Activated CD4-positive, alpha-beta T cell treated with anti-CD3 and anti-CD28 coated beads for 4 hours (primary cell): ENCODE measurements around the gene SRR.
"Not testable (repeated sequence)": the region's sequence is repeated elsewhere in the genome, so short reads cannot be mapped to it uniquely, and the experiment has no call there.

ENCODE experiments used
- DNase-seq, 2 donors: peaks; one replicate each; pipeline ENCODE4 v3.0.0-alpha.2; 2020

Gene SRR

DNA sequence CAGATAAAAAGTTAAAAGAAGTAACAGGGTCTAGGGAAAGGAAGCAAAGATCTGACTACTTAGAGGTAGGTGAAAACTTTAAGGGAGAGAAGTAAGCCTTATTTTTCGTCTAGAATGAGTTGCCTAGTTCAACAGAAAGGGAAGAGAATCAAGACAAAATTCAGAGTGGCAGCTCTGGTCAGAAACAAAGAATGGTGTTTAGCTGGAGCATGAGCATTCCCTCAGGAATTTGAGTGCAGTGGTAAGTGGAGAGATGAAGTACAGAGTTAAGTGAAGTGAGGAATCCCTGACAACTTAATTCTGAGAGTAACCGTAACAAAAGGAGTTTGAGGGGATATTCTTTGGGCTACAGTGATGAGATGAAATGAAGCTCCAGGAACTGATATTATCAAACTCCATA is 11.7 kb upstream of the SRR start:
- DNase-seq: no peak

- no peak for DNase-seq
These were observed 8.2 kb upstream of the SRR start for GRCh38 chr17:2295575-2295974.

- DNase-seq: no peak
These were observed 6.7 kb upstream of the SRR start for GRCh38 chr17:2297023-2297422.

DNA sequence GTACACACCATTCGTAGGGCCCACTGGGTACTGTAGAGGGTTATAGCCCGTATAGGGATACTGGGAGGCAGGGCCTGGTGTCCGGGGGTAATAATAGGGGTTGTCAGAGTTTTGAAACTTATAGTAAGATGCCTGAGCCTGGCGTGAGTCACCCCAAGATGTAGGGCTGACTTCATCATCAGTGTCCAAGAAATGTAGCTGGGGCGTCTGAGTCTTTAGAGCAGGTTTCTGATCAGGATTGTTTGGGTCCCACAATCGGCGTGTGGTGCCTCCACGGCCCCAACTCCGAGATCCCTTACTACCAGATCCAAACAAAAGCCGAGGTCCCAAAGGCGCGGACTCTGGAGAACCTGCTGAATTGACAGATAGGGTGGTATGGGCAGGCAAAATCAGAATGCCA is 4.6 kb upstream of the SRR start:
- no peak for DNase-seq

DNA sequence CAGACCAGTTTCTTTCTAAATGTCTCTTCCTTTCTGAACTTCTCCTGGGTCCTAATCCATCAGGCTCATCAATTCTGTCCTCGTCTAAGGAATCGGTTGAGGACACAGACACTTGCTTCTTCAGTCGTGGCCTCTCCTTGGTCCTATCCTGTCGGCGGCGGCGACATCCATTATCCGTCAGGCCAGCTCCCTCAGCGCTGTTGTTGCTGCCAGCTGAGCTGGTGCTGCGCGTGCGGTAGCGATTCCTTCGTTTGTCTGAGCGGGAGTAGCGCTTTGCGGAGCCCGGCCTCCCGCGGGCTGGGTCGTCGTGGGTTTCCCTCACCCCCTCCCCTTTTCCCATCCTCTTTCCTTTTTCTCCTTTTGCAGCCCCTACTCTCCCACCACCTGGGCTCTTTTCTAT is 4.0 kb upstream of the SRR start:
- DNase-seq: no peak

DNA sequence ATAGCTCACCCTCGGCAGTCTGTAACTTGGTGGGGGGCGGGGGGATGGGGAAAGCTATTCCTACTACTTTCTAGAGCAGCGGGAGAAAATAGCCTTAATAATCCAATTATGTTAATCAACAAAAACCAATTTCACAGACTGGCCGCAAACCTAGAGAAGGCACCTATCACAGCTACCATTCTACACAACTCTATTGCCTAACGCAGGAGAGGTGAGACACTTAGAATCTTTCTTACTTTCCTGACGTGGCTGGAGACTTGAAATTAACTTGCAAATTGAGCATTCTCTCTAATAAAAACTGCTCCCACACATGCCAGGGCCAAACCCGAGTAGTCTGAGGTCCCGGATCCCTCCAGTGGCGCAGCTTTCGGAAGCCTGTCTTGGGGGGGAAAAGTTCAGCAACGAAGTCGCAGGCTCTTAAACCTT is 959 bp upstream of the SRR start:
- DNase-seq: no peak

- no peak for DNase-seq
These were observed 1.2 kb downstream of the SRR start for GRCh38 chr17:2304931-2305330.

DNA sequence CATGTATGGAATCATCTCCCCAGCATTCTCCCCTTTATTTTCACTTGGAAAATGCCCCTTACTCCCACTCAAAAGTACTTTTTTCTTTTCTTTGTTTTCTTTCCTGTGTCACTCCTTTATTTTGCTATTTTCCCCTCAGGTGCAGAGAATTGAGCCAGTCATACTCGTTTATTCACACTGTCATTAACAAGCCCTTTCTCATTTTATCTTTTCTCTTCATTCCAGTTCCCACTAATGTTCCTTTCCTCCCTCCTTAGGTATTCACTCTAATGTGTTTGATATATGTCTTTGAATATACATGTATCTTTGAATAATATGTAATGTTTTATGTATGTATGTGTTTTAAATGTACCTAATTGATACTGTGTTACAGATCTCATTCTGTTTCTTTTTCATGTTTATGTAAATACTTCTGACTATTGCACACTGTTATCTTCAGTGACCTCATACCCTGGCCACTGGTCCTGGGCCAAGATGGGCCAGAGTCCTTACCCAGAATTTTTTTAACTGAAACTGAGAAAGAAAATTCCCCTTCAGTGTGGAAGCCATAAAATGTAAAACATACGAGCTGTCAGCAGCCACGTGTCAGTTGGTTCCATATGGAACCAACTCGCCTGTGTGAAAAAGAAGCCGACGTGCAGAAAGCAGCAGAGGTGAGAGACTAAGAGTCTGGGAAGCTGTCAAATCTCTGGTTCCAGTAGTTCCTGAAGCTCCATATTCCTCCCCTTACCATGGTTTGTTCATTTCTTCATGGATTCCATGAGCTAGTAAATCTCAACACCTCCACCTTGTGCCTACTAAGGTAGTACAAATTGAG is 5.8 kb downstream of the SRR start:
- no peak for DNase-seq

DNA sequence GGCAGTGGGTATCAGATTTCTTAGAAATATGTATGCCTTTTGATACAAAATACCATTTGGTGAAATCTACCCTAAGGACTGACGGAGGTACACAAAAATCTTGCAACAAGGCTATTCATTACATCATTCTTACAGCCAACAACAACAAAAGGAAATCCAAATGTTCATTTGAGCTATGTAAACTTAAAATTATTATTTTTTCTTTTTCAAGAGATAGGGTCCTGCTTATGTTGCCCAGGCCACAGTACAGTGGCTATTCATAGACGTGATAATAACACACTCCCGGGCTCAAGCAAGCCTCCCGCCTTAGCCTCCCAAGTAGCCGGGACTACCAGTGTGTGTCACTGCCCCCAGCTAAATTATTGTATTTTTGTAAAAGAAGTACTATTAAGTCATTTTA is 9.0 kb downstream of the SRR start:
- DNase-seq: no peak

GRCh38 chr17:2316916-2317205 is 13.1 kb downstream of the SRR start:
- DNase-seq: not testable (repeated sequence)

DNA sequence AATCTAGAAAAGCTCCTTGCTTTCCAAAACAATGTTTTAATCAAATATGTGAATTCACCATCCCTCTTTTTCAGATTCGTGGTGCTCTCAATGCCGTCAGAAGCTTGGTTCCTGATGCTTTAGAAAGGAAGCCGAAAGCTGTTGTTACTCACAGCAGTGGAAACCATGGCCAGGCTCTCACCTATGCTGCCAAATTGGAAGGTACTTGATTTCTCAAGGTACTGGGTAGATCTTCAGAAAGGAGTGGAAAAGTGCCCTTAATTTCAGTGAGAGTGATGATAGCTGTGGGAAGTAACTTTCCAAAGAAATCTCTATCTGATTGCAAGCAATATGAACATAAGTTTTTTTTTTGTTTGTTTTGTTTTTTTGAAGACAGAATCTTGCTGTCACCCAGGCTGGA is 14.0 kb downstream of the SRR start:
- no peak for DNase-seq

- no peak for DNase-seq
These were observed 15.3 kb downstream of the SRR start for GRCh38 chr17:2319051-2319450.

- no peak for DNase-seq
These were observed 17.6 kb downstream of the SRR start for GRCh38 chr17:2321399-2321798.

- DNase-seq: no peak
These were observed 20.0 kb downstream of the SRR start for GRCh38 chr17:2323629-2324314.

- DNase-seq: no peak
These were observed 27.6 kb downstream of the SRR start for GRCh38 chr17:2331303-2331702.

GRCh38 chr17:2335726-2336214 is 32.0 kb downstream of the SRR start:
- DNase-seq: no peak

GRCh38 chr17:2336215-2336851 is 32.6 kb downstream of the SRR start, which contains the start of gene TSR1:
Gene TSR1, minus strand, starts transcription at chr17:2336457. Its CDS starts 30 bp downstream, at chr17:2336427.
- peak; percentile 87 to 88 for DNase-seq

GRCh38 chr17:2336852-2337543 is 33.2 kb downstream of the SRR start, which contains the start of gene SGSM2:
Gene SGSM2, plus strand, starts transcription at chr17:2337501. Its CDS starts 188 bp downstream, at chr17:2337689.
- DNase-seq: peak; percentile 59 to 61

- peak; percentile 38 to 46 for DNase-seq
These were observed 34.0 kb downstream of the SRR start for GRCh38 chr17:2337544-2338314.

GRCh38 chr17:2338315-2338657 is 34.5 kb downstream of the SRR start:
- DNase-seq: peak in 1 of 2 donors; percentile 6

- DNase-seq: peak; percentile 21 to 28
These were observed 39.7 kb downstream of the SRR start for GRCh38 chr17:2343421-2343820.

GRCh38 chr17:2344528-2344927 is 40.8 kb downstream of the SRR start:
- no peak for DNase-seq
